ENCODE data around the gene PGAP2. TPM values are rescaled to one million over a fixed set of nuclear protein-coding genes. Genes with fewer than 3 reads are reported as not detected.
"Not testable (repeated sequence)": the region's sequence is repeated elsewhere in the genome, so short reads cannot be mapped to it uniquely, and the experiment has no call there.

Gene PGAP2
- total RNA-seq, 1 donor from 2014 or later, result 12.7 TPM

- no peak overlapping the region for H3K4me3 Mint-ChIP-seq (ENCODE audit: unreplicated experiment)
- H3K4me1 Mint-ChIP-seq (ENCODE audit: low read depth), result peaks cover 13% of the 10 kb centered on the region
- no peaks in the 10 kb centered on the region for H3K27me3 Mint-ChIP-seq (ENCODE audit: low read depth)
- no peaks in the 10 kb centered on the region for H3K9me3 Mint-ChIP-seq (ENCODE audit: low read depth)
- no peak overlapping the region for H3K27ac Mint-ChIP-seq (ENCODE audit: unreplicated experiment)
- no peak for TF ChIP-seq CTCF (IDR thresholded peaks at IDR 0.05)
- no peaks in the 10 kb centered on the region for H3K36me3 Mint-ChIP-seq (ENCODE audit: low read depth)
- no peak for DNase-seq (ENCODE audit: low spot score)
These were observed 1.2 kb downstream of the PGAP2 start for GRCh38 chr11:3809624-3809928.

GRCh38 chr11:3810446-3810845 is 2.1 kb downstream of the PGAP2 start:
- TF ChIP-seq CTCF (IDR thresholded peaks at IDR 0.05), result no peak
- H3K4me3 Mint-ChIP-seq (ENCODE audit: unreplicated experiment), result no peak overlapping the region
- no peaks in the 10 kb centered on the region for H3K27me3 Mint-ChIP-seq (ENCODE audit: low read depth)
- DNase-seq (ENCODE audit: low spot score), result no peak
- H3K4me1 Mint-ChIP-seq (ENCODE audit: low read depth), result peaks cover 13% of the 10 kb centered on the region
- H3K27ac Mint-ChIP-seq (ENCODE audit: unreplicated experiment), result no peak overlapping the region
- H3K36me3 Mint-ChIP-seq (ENCODE audit: low read depth), result no peaks in the 10 kb centered on the region
- no peaks in the 10 kb centered on the region for H3K9me3 Mint-ChIP-seq (ENCODE audit: low read depth)

- no peak overlapping the region for H3K27ac Mint-ChIP-seq (ENCODE audit: unreplicated experiment)
- no peaks in the 10 kb centered on the region for H3K27me3 Mint-ChIP-seq (ENCODE audit: low read depth)
- no peaks in the 10 kb centered on the region for H3K9me3 Mint-ChIP-seq (ENCODE audit: low read depth)
- no peaks in the 10 kb centered on the region for H3K36me3 Mint-ChIP-seq (ENCODE audit: low read depth)
- no peak for TF ChIP-seq CTCF (IDR thresholded peaks at IDR 0.05)
- DNase-seq (ENCODE audit: low spot score), result no peak
- H3K4me1 Mint-ChIP-seq (ENCODE audit: low read depth), result peaks cover 13% of the 10 kb centered on the region
- no peak overlapping the region for H3K4me3 Mint-ChIP-seq (ENCODE audit: unreplicated experiment)
These were observed 2.6 kb downstream of the PGAP2 start for GRCh38 chr11:3810951-3811350.

GRCh38 chr11:3814832-3815231 is 6.5 kb downstream of the PGAP2 start:
- not testable (repeated sequence) for H3K9me3 Mint-ChIP-seq (ENCODE audit: low read depth); H3K36me3 Mint-ChIP-seq (ENCODE audit: low read depth); H3K27ac Mint-ChIP-seq (ENCODE audit: unreplicated experiment); H3K27me3 Mint-ChIP-seq (ENCODE audit: low read depth); DNase-seq (ENCODE audit: low spot score); H3K4me3 Mint-ChIP-seq (ENCODE audit: unreplicated experiment); H3K4me1 Mint-ChIP-seq (ENCODE audit: low read depth)

- H3K27ac Mint-ChIP-seq (ENCODE audit: unreplicated experiment), result no peak overlapping the region
- no peaks in the 10 kb centered on the region for H3K27me3 Mint-ChIP-seq (ENCODE audit: low read depth)
- no peaks in the 10 kb centered on the region for H3K4me1 Mint-ChIP-seq (ENCODE audit: low read depth)
- DNase-seq (ENCODE audit: low spot score), result no peak
- no peaks in the 10 kb centered on the region for H3K36me3 Mint-ChIP-seq (ENCODE audit: low read depth)
- no peak overlapping the region for H3K4me3 Mint-ChIP-seq (ENCODE audit: unreplicated experiment)
- no peak for TF ChIP-seq CTCF (IDR thresholded peaks at IDR 0.05)
- no peaks in the 10 kb centered on the region for H3K9me3 Mint-ChIP-seq (ENCODE audit: low read depth)
These were observed 7.5 kb downstream of the PGAP2 start for GRCh38 chr11:3815845-3816244.

- no peak overlapping the region for H3K27ac Mint-ChIP-seq (ENCODE audit: unreplicated experiment)
- H3K4me1 Mint-ChIP-seq (ENCODE audit: low read depth), result no peaks in the 10 kb centered on the region
- DNase-seq (ENCODE audit: low spot score), result no peak
- no peak for TF ChIP-seq CTCF (IDR thresholded peaks at IDR 0.05)
- no peak overlapping the region for H3K4me3 Mint-ChIP-seq (ENCODE audit: unreplicated experiment)
- H3K27me3 Mint-ChIP-seq (ENCODE audit: low read depth), result no peaks in the 10 kb centered on the region
- H3K36me3 Mint-ChIP-seq (ENCODE audit: low read depth), result no peaks in the 10 kb centered on the region
- no peaks in the 10 kb centered on the region for H3K9me3 Mint-ChIP-seq (ENCODE audit: low read depth)
These were observed 8.3 kb downstream of the PGAP2 start for GRCh38 chr11:3816673-3817072.
